Measurements from ENCODE around the gene DIP2B. TPM values are rescaled to one million over a fixed set of nuclear protein-coding genes. Genes with fewer than 3 reads are reported as not detected.

Gene DIP2B
- total RNA-seq, 1 experiment from 2014 or later: 20.0 TPM

- no peaks in the 10 kb centered on the region for H3K27me3 Mint-ChIP-seq (ENCODE audit: low read depth)
- no peak overlapping the region for H3K23ac ChIP-seq (ENCODE audit: insufficient read length, low read depth, low read length)
- H3K4ac ChIP-seq (ENCODE audit: low read depth, low read length): no peak overlapping the region
- H3K79me1 ChIP-seq (ENCODE audit: insufficient read depth, low read depth, low read length, poor library complexity, severe bottlenecking): no peaks in the 10 kb centered on the region
- H3K4me1 Mint-ChIP-seq: peaks cover 22 to 23% of the 10 kb centered on the region in 2 experiments
- no peak overlapping the region for H3K4me2 ChIP-seq (ENCODE audit: insufficient read depth, insufficient read length, low read length)
- H2BK20ac ChIP-seq (ENCODE audit: low read depth, low read length, poor library complexity, severe bottlenecking): peak overlapping the region; percentile 29
- no peaks in the 10 kb centered on the region for H3K27me3 ChIP-seq (ENCODE audit: insufficient read depth, low read length)
- H3K23me2 ChIP-seq (ENCODE audit: insufficient read length, low read depth, low read length, poor library complexity, severe bottlenecking): no peaks in the 10 kb centered on the region
- H3K4me1 ChIP-seq (ENCODE audit: insufficient read depth, low read length): peaks cover 8% of the 10 kb centered on the region; the same call in 1 of the 2 replicates
- H3K56ac ChIP-seq (ENCODE audit: insufficient read length, low read depth, low read length): no peak overlapping the region
- H2BK120ac ChIP-seq (ENCODE audit: low read depth, low read length, poor library complexity, severe bottlenecking): no peak overlapping the region
- no peak for DNase-seq
- TF ChIP-seq CTCF (conservative IDR thresholded peaks at IDR 0.05): no peak
- H3K27ac Mint-ChIP-seq: no peak overlapping the region
- H3K9me3 Mint-ChIP-seq: no peaks in the 10 kb centered on the region
- no peak overlapping the region for H2BK5ac ChIP-seq (ENCODE audit: insufficient read length, low read length)
- WGBS (ENCODE audit: extremely low coverage, insufficient read length, low lambda C conversion rate): no CpG with 5 or more reads among the region's 4 CpGs
- no peak overlapping the region for H3K18ac ChIP-seq (ENCODE audit: insufficient read length, low read depth, low read length)
- H4K5ac ChIP-seq (ENCODE audit: insufficient read length, low read depth, low read length): no peak overlapping the region
- no peak overlapping the region for H3K14ac ChIP-seq (ENCODE audit: insufficient read depth, low read length)
- H3K36me3 Mint-ChIP-seq (ENCODE audit: insufficient read depth in 1 of 3, low read depth in 3 of 3): no peaks in the 10 kb centered on the region
- H3T11ph ChIP-seq (ENCODE audit: low read length): no peak overlapping the region
- H3K4me3 Mint-ChIP-seq: no peak overlapping the region
- H3K27ac ChIP-seq (ENCODE audit: insufficient read length, low read depth, low read length): peak overlapping the region; percentile 73
- no peaks in the 10 kb centered on the region for H4K20me1 ChIP-seq (ENCODE audit: control insufficient read depth, insufficient read depth, insufficient read length)
- no peak overlapping the region for H2AFZ ChIP-seq (ENCODE audit: low read length)
- peaks cover 4% of the 10 kb centered on the region; the same call in 1 of the 2 replicates for H3K79me2 ChIP-seq (ENCODE audit: insufficient read depth, low read length)
- H2AK5ac ChIP-seq (ENCODE audit: insufficient read length, low read length): no peak overlapping the region
- H4K91ac ChIP-seq (ENCODE audit: insufficient read length, low read depth, low read length): no peak overlapping the region
- no peak overlapping the region for H3K9ac ChIP-seq (ENCODE audit: extremely low read depth, insufficient read length, low read length)
- H3K9me3 ChIP-seq (ENCODE audit: control insufficient read depth, low read depth, low read length): no peaks in the 10 kb centered on the region
- no peak overlapping the region for H2BK12ac ChIP-seq (ENCODE audit: insufficient read length, low read depth, low read length)
- no peak overlapping the region for H2BK15ac ChIP-seq (ENCODE audit: low read depth, low read length)
- no peak overlapping the region for H4K8ac ChIP-seq (replicated peaks; ENCODE audit: insufficient read length, low read depth, low read length)
Measured at GRCh38 chr12:50614167-50614759, 109.5 kb downstream of the DIP2B start.

Data from H9 (cell line).